HG03066 (cell line): ENCODE data around the gene MRPL11.
"Not testable (repeated sequence)": the region's sequence is repeated elsewhere in the genome, so short reads cannot be mapped to it uniquely, and the experiment has no call there.

Source experiments
- ATAC-seq: cut with Tn5 transposase; IDR thresholded peaks from one replicate; pipeline ENCODE4 v1.9.1; 2021; ENCODE audit warnings: low read depth; ENCODE audit not compliant: unreplicated experiment

Gene MRPL11

DNA sequence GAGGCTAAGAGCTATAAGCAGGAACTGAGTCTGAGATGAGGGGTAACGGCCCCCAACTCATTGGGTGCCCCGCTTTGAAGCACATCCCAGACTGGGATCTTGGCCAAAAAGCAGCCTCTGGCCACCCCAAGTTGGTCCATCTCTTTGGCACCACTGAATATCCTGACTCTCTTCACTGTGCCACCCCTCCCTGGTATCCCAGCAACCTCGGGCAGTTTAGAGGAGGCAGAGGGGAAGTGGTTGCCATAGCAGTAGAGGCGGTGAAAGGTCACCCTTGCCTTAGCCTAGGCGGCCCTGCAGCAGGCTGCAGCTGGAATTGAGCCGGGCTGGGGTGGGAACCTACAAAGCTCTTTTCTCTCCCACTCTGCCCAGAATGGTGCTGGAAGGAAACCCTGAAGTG, 29.1 kb upstream of the MRPL11 start:
- no peak for ATAC-seq

DNA sequence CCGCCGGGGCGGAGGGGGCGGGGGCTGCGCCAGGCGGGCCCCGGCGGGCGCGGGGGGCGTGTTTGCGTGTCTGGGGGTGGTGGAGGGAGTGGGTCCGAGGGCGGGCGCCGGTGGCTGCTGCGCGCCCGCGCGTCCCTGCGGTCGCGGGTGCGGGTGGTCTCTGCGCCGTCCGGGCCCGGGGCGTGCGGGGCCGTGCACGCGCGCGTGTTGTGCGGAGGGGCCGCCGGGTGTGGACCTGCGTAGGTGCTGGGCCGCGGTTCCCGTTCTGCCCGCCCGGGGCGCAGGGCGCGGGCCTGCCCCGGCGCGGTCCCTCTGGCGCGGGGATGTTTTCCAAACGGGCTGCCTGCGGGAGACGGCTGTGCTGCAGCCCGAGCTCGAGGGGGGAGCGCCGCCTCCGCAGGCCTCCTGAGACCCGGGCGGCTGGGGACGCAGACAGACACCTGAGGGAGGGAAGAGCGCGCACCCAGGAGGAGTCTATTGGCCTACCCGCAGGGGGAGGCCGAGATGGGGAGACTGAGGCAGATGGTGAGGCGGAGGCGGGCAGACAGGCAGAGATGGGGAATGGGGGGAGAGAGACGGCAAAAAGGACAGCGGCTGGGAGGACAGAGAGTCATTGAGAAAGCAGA, 28.5 kb upstream of the MRPL11 start:
- peak; percentile 43 for ATAC-seq

DNA sequence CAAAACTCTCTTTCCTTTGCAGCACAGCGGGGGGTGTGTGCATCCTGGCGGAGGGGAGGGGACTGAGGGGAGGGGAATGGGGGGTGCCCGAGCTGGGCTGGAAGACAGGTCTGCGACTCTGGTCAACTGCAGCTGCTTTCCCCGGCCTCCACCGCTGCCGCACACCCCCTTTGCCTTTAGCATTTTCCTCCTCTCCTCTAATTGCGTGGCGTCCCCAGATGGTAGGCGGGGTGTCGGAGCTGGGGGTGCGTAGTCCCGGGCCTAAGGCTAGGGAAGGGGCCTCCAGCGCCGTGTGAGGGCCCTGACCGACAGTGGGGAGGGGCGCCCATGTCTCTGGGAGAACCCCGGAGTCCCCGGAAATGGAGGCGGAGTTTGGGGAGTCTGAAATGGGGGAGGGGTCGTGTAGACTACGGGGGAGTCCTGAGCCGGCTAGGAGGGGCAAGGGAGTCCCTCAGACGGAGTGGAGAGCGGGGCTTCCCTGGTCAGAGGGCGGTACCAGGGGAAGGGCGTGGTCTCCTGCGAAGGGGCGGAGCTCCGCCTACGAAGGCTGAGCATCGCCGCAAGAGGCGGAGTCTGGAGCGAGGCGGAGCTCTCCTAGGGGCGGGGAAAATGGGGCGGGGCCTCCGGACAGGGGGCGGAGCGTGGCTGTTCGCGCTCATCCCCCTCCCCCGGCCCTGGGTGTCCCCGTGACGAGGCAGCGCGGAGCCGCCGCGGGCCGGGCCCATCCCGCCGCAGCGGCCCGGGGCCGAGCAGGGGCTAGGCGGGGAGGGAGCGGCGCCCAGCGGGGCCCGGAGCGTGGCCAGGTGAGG, 27.8 kb upstream of the MRPL11 start, which contains the start of gene PELI3:
Gene PELI3, plus strand, starts transcription at position 681 of the 809 bp plus-strand sequence. CDS start 1,224 bp downstream, outside the sequence.
- peak; percentile 74 for ATAC-seq

DNA sequence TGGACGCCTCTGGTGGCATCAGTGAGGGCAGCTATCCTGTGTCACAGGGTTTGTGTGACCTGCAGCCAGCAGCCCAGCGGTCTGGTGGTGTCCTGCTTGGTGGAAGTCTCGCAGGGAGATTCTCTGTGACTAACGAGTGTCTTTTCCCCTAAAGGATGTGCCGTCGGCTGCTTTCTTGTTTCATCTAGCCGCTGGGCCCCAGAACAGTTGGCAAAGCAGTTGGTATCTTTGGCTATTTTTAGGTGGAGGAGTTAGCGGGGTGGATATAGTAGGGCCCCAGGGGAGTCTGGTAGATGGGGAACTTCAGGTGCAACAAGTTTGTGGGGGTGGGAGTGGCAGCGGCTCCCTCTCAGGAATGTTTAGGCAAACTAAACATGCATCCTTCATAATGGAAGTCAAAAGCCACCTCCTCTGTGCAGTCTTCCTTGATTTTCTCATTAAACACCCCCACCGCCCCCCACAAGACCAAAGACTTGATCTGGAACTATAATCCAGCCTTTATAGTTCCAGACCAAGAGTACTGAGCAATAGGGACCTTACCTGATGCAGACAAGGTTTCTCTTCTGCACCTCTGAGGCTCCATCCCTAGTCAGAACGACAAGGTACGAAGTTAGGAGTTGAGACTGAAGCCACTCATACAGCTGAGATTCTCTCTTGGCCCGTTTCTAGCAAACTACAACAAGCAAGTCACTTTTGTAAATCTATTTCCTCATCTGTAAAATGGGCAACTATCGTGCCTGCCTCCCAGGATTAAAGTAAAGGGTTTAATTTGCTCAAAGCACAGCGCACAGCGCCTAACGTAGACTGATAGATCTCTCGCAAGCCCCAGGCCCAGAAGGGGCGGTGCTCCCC, 27.0 kb upstream of the MRPL11 start:
- no peak for ATAC-seq

DNA sequence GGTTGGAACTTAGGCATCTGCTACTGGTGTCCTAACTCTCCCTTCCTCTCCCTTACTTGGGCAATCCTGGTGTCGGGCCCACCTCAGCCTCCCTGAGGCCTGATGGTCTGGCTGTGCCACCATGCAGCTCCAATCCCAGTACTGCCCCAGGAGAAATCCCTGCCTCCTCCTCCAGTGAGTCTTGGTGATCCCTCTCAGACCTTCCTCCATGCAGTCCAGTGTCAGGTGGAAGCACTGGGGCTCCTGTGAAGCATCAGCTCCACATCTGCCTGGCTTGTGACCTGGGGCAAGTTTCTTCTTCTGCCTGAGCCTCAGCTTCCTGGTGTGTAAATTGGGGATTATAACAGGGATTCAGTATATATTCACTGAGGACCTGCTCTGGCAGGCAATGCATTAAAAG, 26.3 kb upstream of the MRPL11 start:
- no peak for ATAC-seq

DNA sequence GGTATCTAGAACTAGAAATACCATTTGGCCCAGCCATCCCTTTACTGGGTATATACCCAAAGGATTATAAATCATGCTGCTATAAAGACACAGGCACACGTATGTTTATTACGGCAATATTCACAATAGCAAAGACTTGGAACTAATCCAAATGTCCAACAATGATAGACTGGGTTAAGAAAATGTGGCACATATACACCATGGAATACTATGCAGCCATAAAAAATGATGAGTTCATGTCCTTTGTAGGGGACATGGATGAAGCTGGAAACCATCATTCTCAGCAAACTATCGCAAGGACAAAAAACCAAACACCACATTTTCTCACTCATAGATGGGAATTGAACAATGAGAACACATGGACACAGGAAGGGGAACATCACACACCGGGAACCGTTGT, 25.5 kb upstream of the MRPL11 start:
- not testable (repeated sequence) for ATAC-seq

DNA sequence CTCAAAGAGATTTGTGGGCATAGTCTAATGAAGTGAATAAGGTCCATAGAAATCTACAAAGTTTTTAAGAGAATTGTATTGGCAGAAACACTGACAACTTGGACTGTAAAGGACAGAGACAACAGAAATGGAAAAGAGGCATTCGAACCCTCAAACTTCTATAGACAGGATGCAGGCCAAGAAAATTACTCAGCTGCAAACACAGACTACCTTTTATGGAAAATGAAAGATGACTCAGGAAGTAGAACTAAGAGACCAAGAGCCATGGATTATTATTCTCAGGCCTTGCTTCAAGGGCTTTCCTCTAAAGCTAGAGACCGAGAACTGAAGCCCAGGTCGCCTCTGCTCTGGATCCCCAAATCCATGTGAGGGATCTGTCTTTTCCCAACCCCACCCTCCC, 24.3 kb upstream of the MRPL11 start:
- ATAC-seq: no peak

DNA sequence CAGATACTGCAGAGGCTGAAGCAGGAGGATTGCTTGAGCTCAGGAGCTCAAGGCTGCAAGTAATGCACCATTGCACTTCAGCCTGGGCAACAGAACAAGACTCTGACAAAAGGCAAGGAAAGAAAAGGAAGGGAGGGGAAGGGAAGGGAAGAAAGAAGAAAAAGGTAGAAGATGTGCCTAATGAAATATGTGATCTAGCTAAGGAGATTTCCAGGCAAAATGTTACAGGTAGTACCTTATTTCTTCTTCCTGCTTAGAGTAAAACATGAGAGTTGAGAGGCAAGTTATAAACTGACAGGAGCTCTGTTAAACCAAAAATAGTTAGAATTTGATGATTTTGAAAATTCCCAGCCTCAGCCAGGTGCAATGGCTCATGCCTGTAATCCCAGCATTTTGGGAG, 23.4 kb upstream of the MRPL11 start:
- no peak for ATAC-seq

DNA sequence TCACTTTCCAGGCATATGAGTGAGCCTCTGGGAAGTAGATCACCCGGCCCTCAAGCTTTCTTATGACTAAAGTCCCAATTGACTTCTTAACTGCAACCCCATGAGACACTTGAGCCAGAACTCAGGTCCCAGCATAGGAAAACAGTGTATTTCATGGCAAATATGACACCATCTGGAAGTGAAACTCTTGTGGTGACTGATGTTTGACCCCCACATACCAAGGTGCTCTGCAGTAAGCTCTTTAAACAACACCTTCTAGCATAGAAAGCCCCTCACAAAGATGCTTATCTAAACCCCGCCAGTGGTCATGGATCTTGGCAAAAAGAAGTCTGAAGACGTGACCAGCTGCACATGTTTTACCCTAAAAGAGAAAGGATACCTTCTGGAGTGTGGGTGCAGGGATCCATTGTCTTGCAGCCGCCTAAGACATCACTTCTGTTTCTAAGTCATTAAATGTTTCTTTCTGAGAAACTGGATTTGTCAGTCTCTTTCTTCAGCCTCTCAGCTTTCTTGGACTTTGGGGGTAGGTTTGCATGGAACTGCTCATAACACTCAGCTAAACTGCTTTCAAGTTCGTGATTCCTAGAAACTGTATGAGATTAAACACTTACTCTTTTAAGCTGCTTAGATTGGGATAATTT, 20.6 kb upstream of the MRPL11 start:
- ATAC-seq: no peak

DNA sequence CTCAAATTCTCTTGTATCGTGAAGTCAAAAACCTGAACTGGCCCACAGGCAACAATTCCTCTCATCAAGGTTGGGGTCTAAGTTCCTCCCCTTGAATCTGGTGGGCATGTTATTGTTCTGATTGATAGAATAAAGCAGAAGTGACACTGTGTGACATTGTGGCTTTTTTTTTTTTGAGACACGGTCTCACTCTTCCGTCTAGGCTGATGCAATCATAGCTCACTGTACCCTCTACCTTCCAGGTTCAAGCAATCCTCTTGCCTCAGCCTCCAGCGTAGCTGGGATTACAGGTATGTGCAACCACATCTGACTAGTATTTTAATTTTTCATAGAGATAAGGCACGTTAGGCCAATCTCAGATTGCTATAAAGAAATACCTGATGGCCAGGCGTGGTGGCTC, 19.2 kb upstream of the MRPL11 start:
- no peak for ATAC-seq

DNA sequence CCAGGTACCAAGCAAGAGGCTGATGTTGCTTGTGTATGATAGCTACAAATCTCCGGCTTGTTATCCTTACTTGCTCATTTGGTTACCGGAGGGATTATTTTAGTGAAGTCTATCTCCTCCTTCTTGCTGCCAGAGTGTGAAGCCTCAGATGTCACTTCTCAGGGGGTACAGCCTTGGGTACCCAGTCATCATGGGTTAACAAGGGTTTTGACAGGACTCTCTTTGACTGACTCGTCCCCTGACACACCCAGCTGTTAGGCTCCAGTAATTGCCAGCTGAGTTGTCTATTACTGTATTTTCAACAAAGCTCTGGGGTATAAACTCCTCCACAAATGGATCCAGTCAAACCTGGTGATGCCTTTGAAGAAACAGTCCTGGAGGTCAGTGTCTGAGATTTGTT, 16.2 kb upstream of the MRPL11 start:
- ATAC-seq: no peak

DNA sequence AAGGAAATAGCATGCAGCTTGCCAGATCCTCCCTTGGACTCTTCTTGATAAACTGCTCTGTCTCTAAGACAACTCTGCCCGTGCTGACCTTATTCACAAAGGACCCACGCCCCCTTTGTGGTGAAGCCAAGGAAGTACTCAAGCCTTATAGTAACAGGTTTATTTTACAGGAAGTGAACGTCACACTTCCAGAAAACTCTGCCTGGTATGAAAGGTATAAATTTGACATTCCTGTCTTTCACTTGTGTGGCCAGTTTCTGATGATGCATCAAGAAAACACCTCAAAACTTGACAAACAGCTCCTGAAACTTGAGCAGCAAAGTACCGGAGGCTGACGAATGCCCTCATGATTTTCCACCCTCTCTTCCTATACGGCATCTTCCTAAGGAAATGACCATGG, 15.6 kb upstream of the MRPL11 start:
- no peak for ATAC-seq

DNA sequence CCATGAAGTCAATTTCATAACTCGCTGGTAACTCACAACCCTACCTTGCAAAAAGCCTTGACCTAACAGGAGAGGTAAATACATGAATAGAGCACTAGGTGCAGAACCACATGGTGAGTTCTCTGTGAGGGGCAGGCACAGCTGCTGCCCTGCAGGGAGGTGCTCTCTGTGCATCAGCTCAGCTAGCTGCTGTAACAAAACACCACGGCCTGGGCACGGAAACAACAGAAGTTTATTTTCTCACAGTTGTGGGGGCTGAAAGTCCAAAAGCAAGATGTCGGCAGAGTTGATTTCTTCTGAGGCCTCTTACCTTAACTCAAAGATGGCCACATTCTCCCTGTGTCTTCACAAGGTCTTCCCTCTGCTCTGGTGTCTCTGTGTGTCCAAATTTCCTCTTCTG, 13.0 kb upstream of the MRPL11 start:
- no peak for ATAC-seq

DNA sequence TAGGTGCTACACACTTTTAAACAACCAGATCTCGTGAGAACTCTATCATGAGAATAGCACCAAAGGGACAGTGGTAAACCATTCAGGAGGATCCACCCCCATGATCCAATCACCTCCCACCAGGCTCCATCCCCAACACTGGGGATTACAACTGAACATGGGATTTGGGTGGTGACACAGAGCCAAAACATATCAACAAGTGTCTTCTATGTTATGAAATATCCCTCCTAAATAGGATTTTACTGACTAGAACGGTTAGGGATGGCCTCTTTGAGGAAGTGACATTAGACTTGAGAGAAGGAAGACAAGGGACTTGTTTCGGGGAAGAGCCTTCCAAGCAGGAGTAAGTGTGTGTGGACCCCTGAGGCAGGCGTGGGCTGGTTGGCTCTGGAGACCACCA, 11.9 kb upstream of the MRPL11 start:
- no peak for ATAC-seq

DNA sequence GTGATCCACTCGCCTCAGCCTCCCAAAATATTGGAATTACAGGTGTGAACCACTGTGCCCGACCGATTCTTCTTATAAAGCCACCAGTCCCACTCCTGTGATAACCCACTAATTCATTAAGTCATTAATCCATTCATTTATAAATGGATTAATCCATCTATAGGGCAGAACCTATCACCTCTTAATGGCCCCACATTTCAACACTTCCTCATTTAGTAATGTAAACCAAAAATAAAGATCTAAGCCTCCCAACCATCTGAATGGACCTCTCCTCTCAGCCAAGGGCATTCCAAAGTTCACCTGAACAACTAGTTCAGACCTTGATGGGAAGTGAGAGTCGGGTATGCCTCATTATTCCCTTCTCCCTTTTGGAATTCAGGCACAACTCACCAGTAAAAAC, 9.9 kb upstream of the MRPL11 start:
- no peak for ATAC-seq

DNA sequence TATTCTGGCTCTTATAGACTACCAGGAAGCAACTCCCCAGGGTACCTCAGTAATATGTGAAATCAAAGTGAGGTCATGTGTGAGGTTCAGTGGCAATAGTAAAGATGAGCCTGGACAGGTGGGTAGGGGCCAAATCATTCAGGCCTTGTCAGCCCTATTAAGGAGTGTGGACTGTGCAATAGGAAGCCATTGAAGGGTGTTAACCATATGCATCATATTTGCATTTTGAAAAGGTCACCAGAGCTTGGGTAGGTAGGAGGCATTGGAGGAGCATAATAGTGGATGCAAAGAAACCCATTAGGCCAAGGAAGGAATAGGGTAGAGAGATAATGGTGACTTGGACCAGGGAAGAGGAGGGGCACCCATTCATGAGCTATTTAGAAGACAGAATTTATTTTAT, 8.4 kb upstream of the MRPL11 start:
- no peak for ATAC-seq

DNA sequence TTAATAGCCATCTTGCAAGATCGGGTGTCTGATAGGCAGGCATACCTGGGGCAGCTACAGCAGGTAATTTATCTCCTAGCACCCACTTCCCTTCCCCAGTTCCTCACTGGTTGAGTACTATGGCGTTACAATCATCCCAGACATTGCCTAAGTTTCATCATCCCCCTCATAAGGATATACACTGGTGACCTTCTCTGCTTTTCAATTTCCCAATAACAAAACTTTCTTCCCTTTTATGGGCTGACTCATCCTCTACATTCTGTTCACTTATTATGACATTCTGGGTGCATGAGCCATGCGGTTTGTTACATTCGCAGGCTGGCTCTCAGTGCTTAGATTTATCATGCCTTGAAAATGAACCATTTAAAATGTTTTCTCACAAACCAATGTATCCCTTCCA, 5.0 kb upstream of the MRPL11 start:
- ATAC-seq: no peak

DNA sequence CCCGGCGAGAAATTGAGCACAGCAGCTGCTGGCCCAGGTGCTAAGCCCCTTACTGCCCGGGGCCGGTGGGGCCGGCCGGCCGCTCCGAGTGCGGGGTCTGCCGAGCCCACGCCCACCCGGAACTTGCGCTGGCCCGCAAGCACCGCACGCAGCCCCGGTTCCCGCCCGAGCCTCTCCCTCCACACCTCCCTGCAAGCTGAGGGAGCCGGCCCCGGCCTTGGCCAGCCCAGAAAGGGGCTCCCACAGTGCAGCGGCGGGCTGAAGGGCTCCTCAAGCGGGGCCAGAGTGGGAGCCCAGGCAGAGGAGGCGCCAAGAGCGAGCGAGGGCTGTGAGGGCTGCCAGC, 2.3 kb upstream of the MRPL11 start:
- not testable (repeated sequence) for ATAC-seq

DNA sequence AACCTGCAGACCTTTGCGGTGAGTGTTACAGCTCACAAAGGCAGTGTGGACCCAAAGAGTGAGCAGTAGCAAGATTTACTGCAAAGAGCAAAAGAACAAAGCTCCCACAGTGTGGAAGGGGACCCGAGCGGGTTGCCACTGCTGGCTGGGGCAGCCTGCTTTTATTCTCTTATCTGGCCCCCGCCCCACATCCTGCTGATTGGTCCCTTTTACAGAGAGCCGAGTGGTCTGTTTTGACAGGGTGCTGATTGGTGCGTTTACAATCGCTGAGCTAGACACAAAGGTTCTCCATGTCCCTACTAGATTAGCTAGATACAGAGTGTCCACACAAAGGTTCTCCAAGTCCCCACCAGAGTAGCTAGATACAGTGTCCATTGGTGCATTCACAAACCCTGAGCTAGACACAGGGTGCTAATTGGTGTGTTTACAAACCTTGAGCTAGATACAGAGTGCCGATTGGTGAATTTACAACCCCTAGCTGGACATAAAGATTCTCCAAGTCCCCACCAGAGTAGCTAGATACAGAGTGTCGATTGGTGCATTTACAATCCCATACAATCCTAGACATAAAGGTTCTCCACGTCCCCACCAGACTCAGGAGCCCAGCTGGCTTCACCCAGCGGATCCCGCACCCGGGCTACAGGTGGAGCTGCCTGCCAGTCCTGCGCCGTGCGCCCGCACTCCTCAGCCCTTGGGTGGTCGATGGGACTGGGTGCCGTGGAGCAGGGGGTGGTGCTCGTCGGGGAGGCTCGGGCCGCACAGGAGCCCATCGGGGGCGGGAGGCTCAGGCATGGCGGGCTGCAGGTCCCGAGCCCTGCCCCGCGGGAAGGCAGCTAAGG, 1.7 kb upstream of the MRPL11 start:
- ATAC-seq: not testable (repeated sequence)

DNA sequence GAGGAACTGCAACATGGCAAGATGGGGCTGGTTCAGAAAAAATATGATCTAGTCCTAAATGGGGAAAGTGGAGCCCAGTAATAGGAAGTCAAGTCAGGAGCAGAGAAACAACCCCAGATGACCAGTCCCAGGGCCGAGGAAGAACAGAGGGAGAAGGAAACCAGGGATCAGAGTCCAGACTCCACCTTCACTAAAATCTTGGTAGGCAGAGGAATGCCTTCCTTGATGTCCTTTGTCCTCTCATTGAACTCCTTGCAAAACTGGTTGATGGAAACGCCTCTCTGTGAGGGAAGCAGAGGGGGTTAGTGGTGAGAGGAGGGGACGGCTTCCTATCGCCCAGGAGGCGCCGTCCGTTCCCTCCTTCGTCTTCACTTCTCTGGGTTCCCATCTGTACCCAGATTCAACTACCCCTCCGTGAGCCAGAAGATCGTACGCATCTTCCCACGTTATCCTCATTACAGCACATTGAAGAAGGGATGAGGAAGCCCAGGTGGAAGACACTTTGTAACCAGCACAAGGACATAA, 607 bp downstream of the MRPL11 start:
- ATAC-seq: no peak
